Stimulated activated CD4-positive, alpha-beta T cell treated with anti-CD3 and anti-CD28 coated beads, Interleukin-1b, Interleukin-23, amount 100 ng/mL, for 48 hours (primary cell): ENCODE data around the gene CCIN.
"Not testable (repeated sequence)": the region's sequence is repeated elsewhere in the genome, so short reads cannot be mapped to it uniquely, and the experiment has no call there.

Source experiments
- DNase-seq: peaks from one replicate; pipeline ENCODE4 v3.0.0-alpha.2; 2020

The CCIN gene

GRCh38 chr9:36161187-36161586 lies 8.0 kb upstream of the CCIN start:
- DNase-seq = no peak

GRCh38 chr9:36162211-36162738 lies 6.9 kb upstream of the CCIN start:
- DNase-seq = no peak

DNA sequence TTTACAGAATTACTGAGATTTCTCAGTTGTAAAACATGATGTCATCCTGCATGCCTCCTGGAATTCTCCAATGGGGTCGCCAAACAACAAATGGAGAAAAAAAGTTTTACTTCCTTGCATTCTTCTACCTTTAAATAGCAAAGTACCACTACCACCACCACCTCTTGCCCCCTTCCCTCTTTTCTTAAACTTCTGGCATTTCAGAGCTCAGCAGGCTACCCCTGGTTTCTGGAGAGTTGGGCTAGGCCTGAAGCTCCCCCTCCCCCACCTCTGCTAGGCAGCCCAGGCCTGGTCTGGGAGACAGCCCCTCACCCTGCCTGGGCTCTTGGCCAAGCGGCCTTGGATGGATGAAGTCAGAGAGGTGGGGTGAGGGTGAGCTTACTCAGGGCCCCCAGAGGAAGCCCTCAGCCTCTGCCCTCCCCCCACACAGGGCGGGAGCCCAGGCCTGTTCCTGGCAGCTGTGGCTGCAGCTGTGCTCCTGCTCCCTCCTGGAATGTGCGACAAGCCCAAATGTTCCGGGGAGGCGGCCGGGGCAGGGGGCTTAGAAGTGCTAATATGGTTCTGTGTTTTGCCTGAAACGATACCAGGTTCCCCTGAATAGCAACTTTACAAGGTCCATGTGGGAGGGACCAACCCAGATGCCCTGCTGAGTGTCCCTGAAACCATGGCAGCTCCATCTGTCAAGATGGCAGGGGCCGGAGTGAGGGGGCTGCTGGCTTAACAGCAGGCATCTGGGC lies 6.0 kb upstream of the CCIN start:
- no peak for DNase-seq

GRCh38 chr9:36163786-36164170 lies 5.4 kb upstream of the CCIN start:
- DNase-seq = no peak

GRCh38 chr9:36164372-36164771 lies 4.8 kb upstream of the CCIN start:
- DNase-seq = no peak

GRCh38 chr9:36164989-36165388 lies 4.2 kb upstream of the CCIN start:
- no peak for DNase-seq

DNA sequence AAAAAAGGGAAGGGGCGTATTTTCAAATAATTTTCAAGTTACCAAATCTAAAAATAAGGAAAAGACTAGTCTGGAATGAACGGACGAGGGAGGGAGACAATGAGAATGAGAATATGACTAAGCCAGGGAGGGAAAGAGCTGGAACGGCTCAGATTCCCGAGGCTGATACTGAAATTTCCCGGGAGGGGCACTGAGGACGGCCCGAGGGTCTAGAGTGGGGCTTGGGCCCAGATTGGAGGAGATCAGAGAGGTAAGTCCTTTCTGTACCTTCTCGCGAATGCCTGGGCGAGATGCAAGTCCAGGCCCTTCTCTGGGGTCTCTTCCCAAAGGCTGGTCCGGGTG lies 3.4 kb upstream of the CCIN start:
- no peak for DNase-seq

DNA sequence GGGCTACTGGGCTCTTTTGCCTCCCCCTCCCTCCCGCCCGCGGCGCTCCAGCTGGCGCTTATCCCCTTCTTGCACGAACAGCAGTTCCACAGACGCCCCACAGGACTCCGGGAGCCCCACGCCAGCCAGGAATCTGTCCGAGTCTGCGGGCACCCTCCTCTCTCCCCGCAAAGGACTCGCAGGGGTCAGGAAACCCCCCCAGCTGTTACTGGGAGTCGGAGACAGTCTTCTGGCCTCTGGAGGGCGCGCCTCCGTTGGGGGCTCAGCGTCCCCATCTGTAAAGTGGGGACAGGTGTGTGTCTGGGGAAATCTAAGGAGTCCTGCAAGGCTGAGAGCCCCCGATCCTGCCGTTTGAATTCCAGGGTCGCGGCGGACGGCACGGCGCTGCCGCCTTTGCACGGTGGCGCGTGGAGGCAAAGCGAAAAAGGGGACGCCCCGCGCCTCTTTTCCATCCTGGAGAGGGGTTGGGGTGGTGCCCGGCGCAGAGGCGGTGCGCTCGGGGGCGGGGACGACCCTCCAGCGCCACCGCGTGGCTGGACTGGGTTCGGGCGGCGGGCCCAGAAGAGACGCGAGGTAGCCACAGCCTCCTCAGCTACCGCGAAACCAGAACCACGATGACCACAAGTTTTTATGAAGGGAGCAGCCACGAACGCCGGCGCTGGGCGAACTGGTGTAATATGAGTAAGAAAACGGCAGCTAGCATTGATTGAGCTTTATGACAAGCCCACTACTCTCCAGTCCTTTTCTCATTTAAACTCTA lies 2.8 kb upstream of the CCIN start:
- peak; percentile 82 for DNase-seq

DNA sequence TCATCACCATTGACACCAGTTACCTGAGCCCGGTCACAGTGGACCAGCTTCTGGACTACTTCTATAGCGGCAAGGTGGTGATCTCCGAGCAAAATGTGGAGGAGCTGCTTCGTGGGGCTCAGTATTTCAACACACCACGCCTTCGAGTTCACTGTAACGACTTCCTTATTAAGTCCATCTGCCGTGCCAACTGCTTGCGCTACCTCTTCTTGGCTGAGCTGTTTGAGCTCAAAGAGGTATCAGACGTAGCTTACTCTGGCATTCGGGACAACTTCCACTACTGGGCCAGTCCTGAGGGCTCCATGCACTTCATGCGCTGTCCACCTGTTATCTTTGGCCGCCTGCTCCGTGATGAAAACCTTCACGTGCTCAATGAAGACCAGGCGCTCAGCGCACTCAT lies 520 bp downstream of the CCIN start:
- no peak for DNase-seq

DNA sequence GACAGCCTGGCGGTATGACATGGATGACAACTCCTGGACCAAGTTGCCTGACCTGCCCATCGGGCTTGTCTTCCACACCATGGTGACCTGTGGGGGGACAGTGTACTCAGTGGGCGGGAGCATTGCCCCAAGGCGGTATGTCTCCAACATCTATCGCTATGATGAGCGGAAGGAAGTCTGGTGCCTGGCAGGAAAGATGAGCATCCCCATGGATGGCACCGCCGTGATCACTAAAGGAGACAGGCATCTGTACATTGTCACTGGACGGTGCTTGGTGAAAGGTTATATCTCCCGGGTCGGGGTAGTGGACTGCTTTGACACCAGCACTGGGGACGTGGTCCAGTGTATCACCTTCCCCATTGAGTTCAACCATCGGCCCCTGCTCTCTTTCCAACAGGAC lies 1.3 kb downstream of the CCIN start:
- DNase-seq = no peak

GRCh38 chr9:36173861-36174260 lies 4.7 kb downstream of the CCIN start:
- no peak for DNase-seq

DNA sequence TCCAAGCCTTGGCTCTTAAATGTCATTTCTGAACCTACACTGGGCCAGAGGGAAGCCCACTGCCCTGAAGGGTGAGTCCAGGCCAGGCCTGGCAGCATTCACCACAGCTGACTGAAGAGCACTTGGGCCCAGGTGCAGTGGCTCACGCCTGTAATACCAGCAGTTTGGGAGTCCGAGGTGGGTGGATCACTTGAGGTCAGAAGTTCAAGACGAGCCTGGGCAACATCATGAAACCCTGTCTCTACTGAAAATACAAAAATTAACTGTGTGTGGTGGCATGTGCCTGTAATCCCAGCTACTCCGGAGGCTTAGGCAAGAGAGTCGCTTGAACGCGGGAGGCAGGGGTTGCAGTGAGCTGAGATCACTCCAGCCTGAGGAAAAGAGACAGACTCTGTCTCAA lies 5.1 kb downstream of the CCIN start:
- no peak for DNase-seq

GRCh38 chr9:36174731-36175130 lies 5.5 kb downstream of the CCIN start:
- DNase-seq = no peak

GRCh38 chr9:36175209-36175608 lies 6.0 kb downstream of the CCIN start:
- DNase-seq = not testable (repeated sequence)

GRCh38 chr9:36176496-36176895 lies 7.3 kb downstream of the CCIN start:
- not testable (repeated sequence) for DNase-seq

- DNase-seq = no peak
Measured at GRCh38 chr9:36177571-36177970, 8.4 kb downstream of the CCIN start.

- not testable (repeated sequence) for DNase-seq
Measured at GRCh38 chr9:36180243-36180642, 11.1 kb downstream of the CCIN start.

DNA sequence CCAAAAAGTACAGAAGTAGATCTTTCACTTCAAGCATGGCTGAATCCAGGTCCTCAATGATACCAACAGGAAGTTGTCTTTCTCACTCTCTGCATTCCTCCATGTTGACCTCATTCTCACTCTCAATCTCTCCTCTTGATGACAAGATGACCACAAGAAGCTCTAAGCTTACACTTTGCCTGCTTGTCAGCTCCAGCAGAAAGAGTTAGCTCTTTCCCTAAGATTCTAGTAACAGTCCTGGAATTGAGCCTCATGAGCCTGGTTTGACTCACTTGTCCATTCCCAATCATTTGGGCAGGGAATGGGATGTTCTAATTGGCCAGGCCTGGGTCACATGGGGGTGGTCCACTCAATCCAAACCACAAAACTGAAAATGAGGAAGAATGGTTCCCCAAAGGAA lies 18.2 kb downstream of the CCIN start:
- no peak for DNase-seq

GRCh38 chr9:36188212-36188611 lies 19.0 kb downstream of the CCIN start:
- DNase-seq = no peak

- DNase-seq = no peak
Measured at GRCh38 chr9:36189976-36190375, 20.8 kb downstream of the CCIN start.

GRCh38 chr9:36190388-36191289 lies 21.5 kb downstream of the CCIN start, which contains the start of gene CLTA:
TSS of gene CLTA (plus strand) at chr9:36190921. CDS start at chr9:36191057, 136 bp downstream.
- DNase-seq = peak; percentile 97

- peak; percentile 38 for DNase-seq
Measured at GRCh38 chr9:36191290-36191645, 22.1 kb downstream of the CCIN start.

- no peak for DNase-seq
Measured at GRCh38 chr9:36191686-36192085, 22.5 kb downstream of the CCIN start.
